ENCODE results near the gene LYPD5.
"Not testable (repeated sequence)": the region's sequence is repeated elsewhere in the genome, so short reads cannot be mapped to it uniquely, and the experiment has no call there.

The LYPD5 gene, protein sequence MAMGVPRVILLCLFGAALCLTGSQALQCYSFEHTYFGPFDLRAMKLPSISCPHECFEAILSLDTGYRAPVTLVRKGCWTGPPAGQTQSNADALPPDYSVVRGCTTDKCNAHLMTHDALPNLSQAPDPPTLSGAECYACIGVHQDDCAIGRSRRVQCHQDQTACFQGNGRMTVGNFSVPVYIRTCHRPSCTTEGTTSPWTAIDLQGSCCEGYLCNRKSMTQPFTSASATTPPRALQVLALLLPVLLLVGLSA

DNA sequence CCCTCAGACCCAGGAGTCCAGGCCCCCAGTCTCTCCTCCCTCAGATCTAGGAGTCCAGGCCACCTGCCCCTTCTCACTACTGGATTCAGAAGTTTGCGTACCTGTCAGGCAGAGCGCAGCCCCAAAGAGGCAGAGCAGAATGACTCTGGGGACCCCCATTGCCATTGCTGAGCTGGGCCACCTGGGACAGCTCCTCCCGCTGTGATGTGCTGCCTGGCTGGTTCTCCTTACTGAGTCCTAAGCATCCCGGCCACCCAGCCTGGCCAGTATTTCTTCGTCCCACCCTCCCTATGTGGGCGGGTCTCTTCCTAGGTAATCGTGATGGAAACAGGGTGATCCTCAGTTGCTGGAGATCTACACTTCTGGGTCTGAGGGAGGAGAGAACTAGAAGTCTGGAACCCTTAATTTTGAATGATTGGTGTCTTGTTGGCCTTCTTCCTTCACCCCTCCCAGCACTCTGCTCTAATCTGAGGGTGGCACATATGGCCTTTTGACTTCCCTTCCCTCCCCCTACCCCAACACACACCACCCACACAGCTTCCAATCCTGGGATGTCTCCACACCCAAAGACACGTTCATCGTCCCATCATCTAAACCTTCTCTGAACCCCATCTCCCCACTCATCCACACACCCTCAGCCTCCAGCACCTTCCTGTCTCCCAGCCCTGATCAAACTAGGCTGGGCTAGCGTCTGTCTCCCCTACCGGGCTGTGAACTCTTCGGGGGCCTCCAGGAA lies at the start of gene LYPD5:
Gene LYPD5 (minus strand): TSS at position 232 of the 736 bp plus-strand sequence. CDS start 67 bp downstream, at position 165.
- no peak for DNase-seq

DNA sequence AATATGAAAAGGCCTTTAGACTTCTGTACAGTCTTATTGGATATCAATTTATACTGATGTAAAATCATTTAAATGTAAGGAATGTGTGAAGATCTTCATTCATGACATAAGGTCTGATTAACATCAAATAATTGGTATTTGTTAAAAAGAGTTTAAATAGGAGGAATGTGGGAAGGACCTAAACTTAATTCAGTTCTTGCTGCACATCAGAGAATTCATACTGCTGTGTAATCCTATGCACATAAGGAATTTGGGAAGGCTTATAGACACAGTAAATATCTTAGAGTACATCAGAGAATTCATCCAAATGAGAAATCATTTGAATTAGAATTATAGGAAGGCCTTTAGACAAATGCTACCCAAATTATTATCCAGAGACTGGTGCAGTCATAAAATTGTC lies 46.6 kb upstream of the LYPD5 start:
- DNase-seq, result no peak

DNA sequence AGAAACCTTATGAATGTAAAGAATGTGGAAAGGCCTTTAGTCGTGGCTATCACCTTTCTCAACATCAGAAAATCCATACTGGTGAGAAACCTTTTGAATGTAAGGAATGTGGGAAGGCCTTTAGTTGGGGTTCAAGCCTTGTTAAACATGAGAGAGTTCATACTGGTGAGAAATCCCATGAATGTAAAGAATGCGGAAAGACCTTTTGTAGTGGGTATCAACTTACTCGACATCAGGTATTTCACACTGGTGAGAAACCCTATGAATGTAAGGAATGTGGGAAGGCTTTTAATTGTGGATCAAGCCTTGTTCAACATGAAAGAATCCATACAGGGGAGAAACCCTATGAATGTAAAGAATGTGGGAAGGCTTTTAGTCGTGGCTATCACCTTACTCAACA lies 45.6 kb upstream of the LYPD5 start:
- no peak for DNase-seq

DNA sequence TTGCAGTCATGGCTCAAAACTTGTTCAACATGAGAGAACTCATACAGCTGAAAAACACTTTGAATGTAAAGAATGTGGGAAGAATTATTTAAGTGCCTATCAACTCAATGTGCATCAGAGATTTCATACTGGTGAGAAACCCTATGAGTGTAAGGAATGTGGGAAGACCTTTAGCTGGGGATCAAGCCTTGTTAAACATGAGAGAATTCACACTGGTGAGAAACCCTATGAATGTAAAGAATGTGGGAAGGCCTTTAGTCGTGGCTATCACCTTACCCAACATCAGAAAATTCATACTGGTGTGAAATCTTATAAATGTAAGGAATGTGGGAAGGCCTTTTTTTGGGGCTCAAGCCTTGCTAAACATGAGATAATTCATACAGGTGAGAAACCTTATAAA lies 45.0 kb upstream of the LYPD5 start:
- DNase-seq, result no peak

DNA sequence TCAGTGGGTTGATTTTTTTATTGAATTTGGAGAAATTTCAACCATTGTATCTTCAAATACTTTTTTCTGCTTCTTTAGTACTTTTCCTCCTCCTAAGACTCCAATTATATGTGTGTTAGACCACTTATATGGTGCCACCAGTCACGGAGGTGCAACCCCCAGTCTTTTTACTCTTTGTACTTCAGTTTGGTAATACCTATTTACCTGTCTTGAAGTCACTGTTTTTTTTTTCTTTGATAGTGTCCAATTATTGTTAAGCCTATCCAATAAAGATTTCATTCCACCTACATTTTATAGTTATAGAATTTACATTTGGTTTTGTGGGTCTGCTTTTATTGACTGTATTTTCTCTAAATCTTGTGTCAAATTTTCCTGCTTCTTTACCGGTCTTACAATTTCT lies 39.8 kb upstream of the LYPD5 start:
- DNase-seq, result no peak

DNA sequence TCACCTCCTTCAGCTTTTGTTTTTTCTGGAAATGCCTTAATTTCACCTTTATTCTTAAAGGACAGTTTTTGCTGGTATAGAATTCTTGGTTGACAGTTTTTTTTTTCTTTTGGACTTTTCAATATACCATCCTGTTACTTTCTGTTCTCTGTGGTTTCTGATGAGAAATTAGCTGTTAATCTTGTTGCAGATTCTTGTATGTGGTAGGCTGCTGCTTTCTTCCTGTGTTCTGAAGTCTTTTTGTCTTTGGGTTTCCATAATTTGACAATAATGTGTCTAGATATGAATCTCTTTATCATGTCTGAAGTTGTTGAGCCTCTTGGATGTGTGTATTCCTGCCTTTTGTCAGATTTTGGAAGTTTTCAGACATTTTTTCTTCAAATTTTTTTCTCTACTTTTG lies 36.9 kb upstream of the LYPD5 start:
- no peak for DNase-seq

DNA sequence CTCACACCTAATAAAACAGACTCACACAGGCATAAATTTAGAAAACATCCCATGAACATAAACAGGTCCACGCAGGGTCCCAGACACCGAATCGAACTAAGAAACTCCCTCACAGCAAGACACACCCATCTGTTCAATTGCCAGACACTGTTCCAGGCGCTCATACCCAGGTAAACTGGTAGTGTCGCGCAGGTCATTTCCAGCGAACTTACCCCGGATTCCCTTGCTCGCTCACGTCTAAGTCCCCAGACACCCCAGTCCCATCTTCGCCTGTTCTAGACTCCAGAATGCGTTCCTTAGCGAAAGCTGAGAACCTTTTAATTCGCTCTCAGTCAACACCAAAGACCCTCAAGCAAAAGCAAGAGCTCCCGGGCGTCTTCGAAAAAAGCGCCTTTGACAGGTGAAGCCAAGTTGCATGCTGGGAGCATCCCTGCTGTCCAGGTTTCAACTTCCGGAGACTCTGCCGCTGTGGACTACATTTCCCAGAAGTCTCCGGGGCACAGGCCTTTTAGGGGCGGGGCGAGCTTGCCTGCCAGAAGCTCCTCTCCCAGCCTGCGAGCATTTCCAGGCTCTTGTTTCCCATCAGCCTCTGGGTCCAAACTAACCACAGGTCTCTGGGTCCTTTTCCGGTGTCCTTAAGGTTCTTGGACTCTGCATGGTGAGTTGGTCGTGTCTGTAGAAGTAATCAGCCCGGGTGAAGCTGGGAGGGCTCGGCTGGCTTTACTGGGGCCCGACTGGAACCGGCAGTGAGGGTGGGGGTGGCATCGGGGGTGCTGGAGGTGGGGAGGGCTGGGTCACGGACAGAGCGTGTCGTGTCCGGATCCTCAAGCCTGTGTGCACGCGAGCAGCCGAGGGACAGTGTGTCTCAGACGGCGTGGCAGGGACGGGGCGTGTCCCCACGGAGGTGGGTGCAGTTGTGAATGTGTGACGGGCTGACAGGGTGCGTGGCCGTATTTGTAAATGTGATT lies 24.8 kb upstream of the LYPD5 start, which contains the start of gene ZNF283:
Gene ZNF283 (plus strand): TSS at position 535 of the 968 bp plus-strand sequence. CDS start 6,184 bp downstream, outside the sequence.
- peak; percentile 95 for DNase-seq

DNA sequence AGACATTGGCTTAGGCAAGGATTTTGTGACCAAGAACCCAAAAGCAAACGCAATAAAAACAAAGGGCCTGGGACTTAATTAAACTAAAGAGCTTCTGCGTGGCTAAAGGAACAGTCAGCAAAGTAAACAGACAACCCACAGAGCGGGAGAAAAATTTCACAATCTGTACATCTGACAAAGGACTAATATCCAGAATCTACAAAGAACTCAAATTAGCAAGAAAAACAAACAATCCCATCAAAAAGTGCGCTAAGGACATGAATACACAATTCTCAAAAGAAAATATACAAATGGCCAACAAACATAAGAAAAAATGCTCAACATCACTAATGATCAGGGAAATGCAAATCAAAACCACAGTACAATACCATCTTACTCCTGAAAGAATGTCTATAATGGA lies 22.3 kb upstream of the LYPD5 start:
- not testable (repeated sequence) for DNase-seq

DNA sequence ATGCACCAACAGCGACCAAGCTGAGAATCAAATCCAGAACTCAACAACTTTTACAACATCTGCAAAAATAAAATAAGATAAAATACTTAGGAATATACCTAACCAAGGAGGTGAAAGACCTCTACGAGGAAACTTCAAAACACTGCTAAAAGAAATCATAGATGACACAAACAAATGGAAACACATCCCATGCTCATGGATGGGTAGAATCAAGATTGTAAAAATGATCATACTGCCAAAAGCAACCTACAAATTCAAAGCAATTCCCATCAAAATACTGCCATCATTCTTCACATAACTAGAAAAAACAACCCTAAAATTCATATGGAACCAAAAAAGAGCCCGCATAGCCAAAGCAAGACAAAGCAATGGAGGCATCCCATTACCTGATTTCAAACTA lies 21.6 kb upstream of the LYPD5 start:
- not testable (repeated sequence) for DNase-seq

DNA sequence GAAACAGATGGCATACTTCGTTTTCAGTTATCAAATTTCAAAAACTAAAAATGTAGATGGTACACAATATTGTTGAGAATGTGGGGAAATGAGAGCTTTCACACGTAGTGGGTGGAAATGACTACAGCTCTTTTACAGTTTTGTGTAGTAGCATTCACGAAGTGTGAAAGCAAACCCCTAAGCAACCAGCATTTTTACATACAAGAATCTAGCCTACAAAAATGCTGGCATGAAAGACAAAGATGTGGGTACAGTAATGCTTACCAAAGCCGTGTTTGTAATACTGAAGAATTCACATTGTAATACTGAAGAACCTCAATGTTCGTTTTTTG lies 18.6 kb upstream of the LYPD5 start:
- DNase-seq, result no peak

DNA sequence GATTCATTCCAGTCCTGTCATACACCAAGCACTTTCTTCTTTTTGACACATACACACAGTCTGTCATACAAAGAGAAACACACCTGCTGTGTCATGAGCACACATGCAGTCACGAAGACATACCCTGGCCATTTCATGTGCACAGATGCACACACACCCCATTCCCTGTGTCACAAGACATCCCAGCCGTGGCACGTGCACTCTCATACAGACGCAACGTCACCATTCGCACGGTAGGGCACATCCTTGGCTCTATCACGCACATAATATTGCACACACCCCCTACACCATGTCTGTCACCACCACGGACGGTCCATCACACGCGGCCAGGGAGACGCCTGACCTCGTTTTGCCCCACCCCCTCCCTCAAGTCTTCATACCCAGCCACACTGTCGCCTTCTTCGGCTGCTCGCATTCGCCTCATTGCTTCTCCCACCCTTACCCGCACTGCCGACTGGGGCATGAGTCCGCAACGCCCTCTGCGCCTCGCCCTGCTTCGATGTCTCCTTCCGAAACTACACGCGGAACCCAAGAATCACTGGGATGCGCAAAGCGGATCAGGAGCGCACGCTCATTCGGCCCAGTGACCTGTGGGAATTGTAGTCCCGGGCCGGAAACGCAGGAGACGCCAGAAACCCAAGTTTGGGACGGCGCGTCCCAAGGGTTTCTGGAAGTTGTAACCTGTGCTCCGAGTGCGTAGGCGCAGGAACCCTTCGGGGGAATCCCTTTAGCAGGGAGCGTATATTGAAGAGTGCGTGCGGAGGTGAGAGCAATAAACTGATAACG lies 18.0 kb upstream of the LYPD5 start:
- DNase-seq, result peak; percentile 59

DNA sequence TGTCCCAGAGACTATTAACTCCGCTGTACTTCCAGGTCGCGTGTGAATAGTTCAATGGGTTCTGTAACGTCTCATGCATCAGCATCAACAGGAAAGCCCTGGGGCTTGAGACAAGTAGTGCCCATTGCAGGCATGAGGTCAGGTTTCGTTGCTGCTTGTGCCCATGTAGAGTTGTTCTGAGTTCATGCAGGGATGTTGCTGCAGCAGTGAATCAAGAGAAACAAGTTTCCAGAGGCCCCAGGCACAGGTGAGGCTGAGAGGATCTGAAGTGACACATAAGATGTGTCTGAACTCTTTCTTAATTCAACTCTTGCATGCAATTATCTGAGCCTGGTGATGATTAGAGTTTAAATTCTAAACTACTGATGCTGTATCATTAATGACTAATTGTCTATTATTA lies 16.3 kb upstream of the LYPD5 start:
- no peak for DNase-seq

DNA sequence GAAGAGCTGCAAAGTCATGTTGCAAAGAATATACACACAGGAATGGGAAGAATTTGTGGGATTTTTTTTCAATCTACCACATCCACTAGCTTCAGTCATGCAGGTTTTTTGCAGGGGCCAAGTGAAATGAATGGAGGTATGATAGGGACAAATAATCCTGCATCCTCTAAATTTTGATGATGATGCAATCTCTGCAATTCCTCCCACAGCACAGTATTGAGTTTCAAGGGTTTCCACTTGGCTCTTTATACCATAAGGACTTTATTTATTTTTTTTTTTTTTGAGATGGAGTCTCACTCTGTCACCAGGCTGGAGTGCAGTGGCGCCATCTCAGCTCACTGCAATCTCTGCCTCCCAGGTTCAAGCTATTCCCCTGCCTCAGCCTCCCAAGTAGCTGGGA lies 15.2 kb upstream of the LYPD5 start:
- not testable (repeated sequence) for DNase-seq

DNA sequence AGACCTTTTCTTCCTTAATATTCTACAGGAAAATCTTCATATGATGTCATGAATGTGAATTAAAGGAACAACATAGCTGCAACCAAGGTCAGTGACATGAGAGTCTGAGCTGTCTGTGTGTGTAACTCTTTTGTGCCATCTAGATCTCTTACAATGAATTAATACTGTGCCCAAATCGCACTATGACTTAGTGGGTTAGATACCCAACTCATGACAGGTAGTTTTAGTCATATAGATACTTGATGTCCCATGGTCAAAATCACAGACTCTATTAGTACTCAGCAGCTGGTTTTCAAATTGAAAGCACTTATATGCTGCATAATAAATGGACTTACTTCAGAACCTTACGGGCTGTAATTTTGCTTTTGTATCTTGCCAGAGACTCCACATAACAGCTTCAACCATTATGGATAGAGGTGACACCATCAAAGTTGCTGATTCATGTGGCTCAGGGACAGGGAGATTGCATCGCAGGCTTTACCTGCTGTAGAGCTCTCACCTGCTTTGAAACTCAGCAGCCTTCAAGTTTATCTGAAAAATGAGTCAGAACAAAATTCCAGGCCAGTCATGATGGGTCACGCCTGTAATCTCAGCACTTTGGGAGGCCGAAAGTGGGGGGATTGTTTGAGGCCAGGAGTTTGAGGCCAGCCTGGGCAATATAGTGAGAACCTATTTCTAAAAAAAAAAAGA lies 12.6 kb upstream of the LYPD5 start:
- DNase-seq, result no peak

DNA sequence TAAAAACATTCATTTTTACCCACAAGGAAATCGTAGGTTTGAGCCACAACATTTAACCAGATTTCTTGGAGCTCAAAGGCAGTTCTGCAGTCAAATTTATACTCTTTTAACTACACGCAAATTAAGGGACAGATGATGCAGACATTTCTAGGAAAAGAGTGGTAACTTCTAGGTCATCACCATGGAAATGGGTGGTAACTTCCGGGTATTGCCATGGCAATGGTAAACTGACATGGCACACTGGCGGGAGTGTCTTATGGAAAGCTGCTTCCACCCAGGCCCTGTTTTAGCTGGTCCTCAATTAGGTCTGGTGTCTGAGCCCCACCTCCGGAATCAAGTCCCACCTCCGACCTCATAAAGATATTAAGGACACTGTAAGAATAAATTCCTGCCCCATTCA lies 10.4 kb upstream of the LYPD5 start:
- no peak for DNase-seq

DNA sequence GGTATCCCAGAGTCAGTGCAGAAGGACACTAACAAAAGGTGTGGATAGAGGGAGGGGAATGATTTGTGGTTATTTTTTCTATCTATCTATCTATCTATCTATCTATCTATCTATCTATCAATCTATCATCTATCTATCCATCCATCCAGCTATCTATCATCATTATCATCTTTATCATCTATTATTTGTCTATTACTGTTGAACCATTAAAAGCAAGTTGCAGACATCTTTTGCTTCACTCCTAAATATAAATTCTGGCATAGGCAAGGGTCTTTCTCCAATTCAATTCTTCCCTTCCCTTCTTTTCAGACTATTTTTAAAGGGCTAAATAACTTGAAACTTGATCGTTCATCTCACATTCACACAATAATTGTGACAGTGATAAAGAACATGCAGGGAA lies 10.0 kb upstream of the LYPD5 start:
- DNase-seq, result no peak

DNA sequence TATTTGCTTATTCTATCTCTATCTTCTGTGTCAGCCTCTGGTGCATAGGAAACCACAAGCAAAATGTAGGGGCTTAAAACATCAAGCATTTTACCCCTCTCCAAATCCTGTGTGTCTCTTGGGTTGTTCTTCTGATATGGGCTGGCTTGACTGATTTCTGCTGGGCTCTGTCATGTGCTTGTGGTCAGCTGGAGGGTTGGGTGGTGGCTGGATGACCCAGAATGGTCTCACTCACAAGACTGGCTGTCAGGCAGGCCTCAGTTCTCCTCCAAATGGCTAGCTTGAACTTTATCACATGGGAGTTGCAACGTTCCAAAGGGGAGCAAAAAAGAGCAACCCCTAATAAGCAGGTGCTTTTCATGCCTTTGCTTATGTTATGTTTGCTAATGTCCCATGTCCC lies 9.6 kb upstream of the LYPD5 start:
- DNase-seq, result no peak

DNA sequence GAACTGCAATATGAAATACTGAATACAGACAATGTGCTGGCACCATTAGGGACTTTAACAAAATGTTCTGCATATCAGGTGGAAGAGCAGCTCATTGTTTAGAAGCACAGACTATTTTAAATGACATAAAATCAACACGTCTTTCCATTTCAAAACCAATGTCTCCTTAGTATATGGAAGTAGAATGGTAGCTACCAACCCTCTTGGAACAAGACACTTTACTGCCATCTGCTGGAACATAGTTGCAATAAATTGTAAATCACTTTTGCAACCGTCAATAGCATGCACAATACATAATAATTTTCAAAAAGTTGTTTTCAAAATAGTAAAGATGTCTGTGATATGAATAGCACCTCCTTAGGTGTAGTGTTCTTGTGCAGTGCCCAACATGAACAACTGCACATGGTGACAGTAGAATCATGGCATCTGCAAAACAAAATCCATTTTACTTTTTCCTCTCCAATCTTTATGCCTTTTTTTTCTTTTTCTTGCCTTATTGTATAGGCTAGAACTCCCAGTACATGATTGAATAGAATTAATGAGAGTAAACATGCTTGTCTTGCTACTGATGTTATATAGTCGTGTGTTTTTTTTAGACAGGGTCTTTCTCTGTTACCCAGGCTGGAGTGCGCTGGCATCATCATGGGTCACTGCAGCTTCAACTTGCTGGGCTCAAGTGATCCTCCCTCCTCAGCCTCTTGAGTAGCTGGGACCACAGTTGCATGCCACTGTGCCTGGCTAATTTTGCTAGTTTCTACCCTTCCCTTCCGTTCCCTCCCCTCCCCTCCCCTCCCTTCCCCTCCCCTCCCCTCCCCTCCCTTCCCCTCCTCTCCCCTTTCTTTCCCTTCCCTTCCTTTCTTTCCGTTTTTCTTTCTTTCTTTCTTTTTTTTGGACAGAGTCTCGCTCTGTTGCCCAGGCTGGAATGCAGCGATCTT lies 7.8 kb upstream of the LYPD5 start:
- DNase-seq, result no peak

DNA sequence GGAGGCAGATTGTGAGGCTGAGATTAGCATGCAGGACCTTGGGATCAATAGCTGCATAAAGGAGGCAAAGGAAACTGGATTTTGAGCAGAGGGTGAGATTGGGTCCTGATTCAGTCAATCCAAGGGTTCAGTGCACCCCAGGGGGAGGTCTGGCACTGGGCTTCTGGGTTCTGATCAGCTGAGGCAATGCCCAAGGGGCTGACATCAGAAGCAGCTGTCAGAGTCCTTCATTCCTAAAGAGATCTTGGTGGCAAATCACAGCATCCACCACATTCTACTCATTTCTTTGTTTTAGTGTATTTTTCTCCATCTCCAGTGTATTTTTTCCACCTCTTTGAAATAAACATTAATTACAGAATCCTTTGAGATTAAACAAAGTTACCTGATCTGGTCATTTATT lies 5.4 kb upstream of the LYPD5 start:
- DNase-seq, result no peak

DNA sequence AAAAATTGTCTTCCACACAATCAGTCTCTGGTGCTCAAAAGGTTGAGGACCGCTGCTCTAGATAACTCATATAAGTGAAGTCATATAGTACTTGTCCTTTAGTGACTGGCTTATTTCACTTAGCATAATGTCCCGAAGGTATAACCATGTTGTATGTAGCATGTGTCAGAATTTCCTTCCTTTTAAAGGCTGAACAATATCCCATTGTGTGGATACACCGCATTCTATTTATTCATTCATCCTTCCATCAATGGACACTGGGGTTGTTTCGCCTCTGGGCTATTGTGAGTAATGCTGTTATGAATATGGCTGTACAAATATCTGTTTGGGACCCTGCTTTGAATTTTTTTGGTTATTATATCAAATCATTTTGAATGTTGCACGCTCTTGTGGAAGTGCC lies 4.6 kb upstream of the LYPD5 start:
- DNase-seq, result no peak

DNA sequence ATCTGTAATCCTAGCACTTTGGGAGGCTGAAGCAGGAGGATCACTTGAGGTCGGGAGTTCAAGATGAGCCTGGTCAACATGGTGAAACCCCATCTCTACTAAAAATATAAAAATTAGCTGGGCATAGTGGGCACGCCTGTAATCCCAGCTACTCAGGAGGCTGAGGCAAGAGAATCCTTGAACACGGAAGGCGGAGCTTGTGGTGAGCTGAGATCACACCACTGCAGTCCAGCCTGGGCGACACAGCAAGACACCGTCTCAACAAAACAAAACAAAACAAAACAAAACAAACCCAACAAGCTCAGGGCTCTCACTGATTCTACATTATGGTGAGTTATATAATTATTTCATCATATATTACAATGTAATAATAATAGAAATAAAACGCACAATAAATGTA lies 4.2 kb upstream of the LYPD5 start:
- not testable (repeated sequence) for DNase-seq
